Astrocyte (in vitro differentiated cells and primary cell): ENCODE data around the gene MAN2A1. TPM values are rescaled to one million over a fixed set of nuclear protein-coding genes. Genes with fewer than 3 reads are reported as not detected.
A peak's percentile ranks its signal among the peaks of the same experiment; 100 is the strongest.

ENCODE experiments used
- DNase-seq: peaks from one replicate; pipeline ENCODE4 v3.0.0-alpha.2; 2010; ENCODE audit warnings: low read depth
- FAIRE-seq: peaks from 2 replicates; lab custom pipeline; 2011; peaks lifted over from hg19 to GRCh38; lab: Jason Lieb, UNC
- H2AFZ ChIP-seq: 2 replicates; pipeline ENCODE4 v1.6.0; 2012; ENCODE audit warnings: low read depth, low read length, inconsistent platforms
- H3K27ac ChIP-seq: 2 replicates; pipeline ENCODE4 v1.5.1; 2011; ENCODE audit warnings: low read depth, low read length, inconsistent platforms
- H3K27me3 ChIP-seq: 2 replicates; pipeline ENCODE4 v1.6.0; 2011; ENCODE audit warnings: low read length, inconsistent platforms; ENCODE audit not compliant: insufficient read depth
- H3K36me3 ChIP-seq: 2 replicates; pipeline ENCODE4 v1.5.1; 2011; ENCODE audit warnings: low read length, inconsistent platforms; ENCODE audit not compliant: insufficient read depth
- H3K4me1 ChIP-seq: 2 replicates; pipeline ENCODE4 v1.5.1; 2011; ENCODE audit warnings: low read length, inconsistent platforms; ENCODE audit not compliant: insufficient read depth
- H3K4me2 ChIP-seq: 2 replicates; pipeline ENCODE4 v1.6.0; 2012; ENCODE audit warnings: low read length, inconsistent platforms
- H3K4me3 ChIP-seq: 2 replicates; pipeline ENCODE4 v1.5.1; 2011; ENCODE audit warnings: low read depth, mild to moderate bottlenecking, low read length, inconsistent platforms; ENCODE audit not compliant: insufficient read depth
- H3K79me2 ChIP-seq: 2 replicates; pipeline ENCODE4 v1.6.0; 2012; ENCODE audit warnings: mild to moderate bottlenecking, low read length, inconsistent platforms; ENCODE audit not compliant: insufficient read depth
- H3K9ac ChIP-seq: 2 replicates; pipeline ENCODE4 v1.6.0; 2012; ENCODE audit warnings: mild to moderate bottlenecking, low read length, inconsistent platforms
- H3K9me3 ChIP-seq: 2 replicates; pipeline ENCODE4 v1.5.1; 2012; ENCODE audit warnings: low read depth, mild to moderate bottlenecking, low read length, inconsistent platforms; ENCODE audit not compliant: insufficient read depth
- H4K20me1 ChIP-seq: 2 replicates; pipeline ENCODE4 v1.6.0; 2012; ENCODE audit warnings: low read length, inconsistent platforms; ENCODE audit not compliant: insufficient read depth
- H3K27ac Mint-ChIP-seq: one replicate; pipeline ENCODE4 v1.8.0; 2021; ENCODE audit warnings: mild to moderate bottlenecking, mixed read lengths; ENCODE audit not compliant: unreplicated experiment
- H3K27me3 Mint-ChIP-seq: one replicate; pipeline ENCODE4 v1.8.0; 2021; ENCODE audit warnings: low read depth, mixed read lengths; ENCODE audit not compliant: unreplicated experiment
- H3K36me3 Mint-ChIP-seq: one replicate; pipeline ENCODE4 v1.8.0; 2021; ENCODE audit warnings: low read depth, mixed read lengths; ENCODE audit not compliant: unreplicated experiment
- H3K4me1 Mint-ChIP-seq: one replicate; pipeline ENCODE4 v1.8.0; 2021; ENCODE audit warnings: low read depth, mixed read lengths; ENCODE audit not compliant: unreplicated experiment
- H3K4me3 Mint-ChIP-seq: one replicate; pipeline ENCODE4 v1.8.0; 2021; ENCODE audit warnings: mild to moderate bottlenecking, moderate library complexity, mixed read lengths; ENCODE audit not compliant: unreplicated experiment
- H3K9me3 Mint-ChIP-seq: one replicate; pipeline ENCODE4 v1.8.0; 2021; ENCODE audit warnings: mild to moderate bottlenecking, mixed read lengths; ENCODE audit not compliant: unreplicated experiment
- EZH2 ChIP-seq: IDR thresholded peaks from 2 replicates; pipeline ENCODE4 v1.6.1; 2012; ENCODE audit warnings: mild to moderate bottlenecking, low read length, inconsistent platforms; ENCODE audit not compliant: insufficient read depth
- total RNA-seq: library from RNA; stranded (reverse); gene quantifications from 2 replicates; pipeline ENCODE4 v1.2.1, GENCODE V29; 2021
- TF ChIP-seq, protein P1 (sequence below): IDR thresholded peaks from 2 replicates; pipeline ENCODE4 v1.5.1; 2011; ENCODE audit warnings: low read depth, mild to moderate bottlenecking, inconsistent platforms, low read length, moderate library complexity; ENCODE audit not compliant: insufficient read depth

MAN2A1 gene
- total RNA-seq, 1 donor from 2014 or later = 109 TPM

DNA sequence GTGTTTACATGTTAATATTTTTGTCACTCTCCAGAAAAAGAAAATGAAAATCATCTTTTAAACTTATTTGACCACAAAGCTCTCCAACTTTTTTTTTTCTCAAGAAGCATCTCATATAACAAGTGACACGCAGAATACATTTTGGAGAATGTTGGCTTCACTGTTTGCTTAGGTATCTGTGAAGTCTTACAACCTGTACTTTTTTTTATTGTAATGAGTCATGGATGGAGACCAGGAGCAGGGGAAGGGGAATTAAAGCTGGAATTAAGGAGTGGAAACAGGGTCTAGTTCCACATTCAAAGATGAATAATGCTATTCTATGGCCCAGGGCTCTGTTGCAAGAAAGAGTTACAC lies 211.9 kb downstream of the MAN2A1 start:
- Histone ChIP-seq H3K27me3 (no peaks in the 10 kb centered on the region), H3K4me1 (no peaks in the 10 kb centered on the region), H3K27ac (no peak overlapping the region), H4K20me1 (no peaks in the 10 kb centered on the region), H3K9ac (no peak overlapping the region), H3K9me3 (no peaks in the 10 kb centered on the region), H3K36me3 (no peaks in the 10 kb centered on the region), H3K4me3 (no peak overlapping the region), H3K79me2 (no peaks in the 10 kb centered on the region), H2AFZ (no peak overlapping the region), H3K4me2 (no peak overlapping the region)
- no peak for TF ChIP-seq EZH2
- TF ChIP-seq, protein P1, sequence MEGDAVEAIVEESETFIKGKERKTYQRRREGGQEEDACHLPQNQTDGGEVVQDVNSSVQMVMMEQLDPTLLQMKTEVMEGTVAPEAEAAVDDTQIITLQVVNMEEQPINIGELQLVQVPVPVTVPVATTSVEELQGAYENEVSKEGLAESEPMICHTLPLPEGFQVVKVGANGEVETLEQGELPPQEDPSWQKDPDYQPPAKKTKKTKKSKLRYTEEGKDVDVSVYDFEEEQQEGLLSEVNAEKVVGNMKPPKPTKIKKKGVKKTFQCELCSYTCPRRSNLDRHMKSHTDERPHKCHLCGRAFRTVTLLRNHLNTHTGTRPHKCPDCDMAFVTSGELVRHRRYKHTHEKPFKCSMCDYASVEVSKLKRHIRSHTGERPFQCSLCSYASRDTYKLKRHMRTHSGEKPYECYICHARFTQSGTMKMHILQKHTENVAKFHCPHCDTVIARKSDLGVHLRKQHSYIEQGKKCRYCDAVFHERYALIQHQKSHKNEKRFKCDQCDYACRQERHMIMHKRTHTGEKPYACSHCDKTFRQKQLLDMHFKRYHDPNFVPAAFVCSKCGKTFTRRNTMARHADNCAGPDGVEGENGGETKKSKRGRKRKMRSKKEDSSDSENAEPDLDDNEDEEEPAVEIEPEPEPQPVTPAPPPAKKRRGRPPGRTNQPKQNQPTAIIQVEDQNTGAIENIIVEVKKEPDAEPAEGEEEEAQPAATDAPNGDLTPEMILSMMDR = no peak
- DNase-seq = no peak
- H3K9me3 Mint-ChIP-seq = no peaks in the 10 kb centered on the region
- H3K36me3 Mint-ChIP-seq = no peaks in the 10 kb centered on the region
- H3K4me1 Mint-ChIP-seq = peaks cover 16% of the 10 kb centered on the region
- no peak overlapping the region for H3K27ac Mint-ChIP-seq
- H3K4me3 Mint-ChIP-seq = no peak overlapping the region
- no peak for FAIRE-seq
- no peaks in the 10 kb centered on the region for H3K27me3 Mint-ChIP-seq

GRCh38 chr5:109903061-109903460 lies 213.3 kb downstream of the MAN2A1 start:
- no peaks in the 10 kb centered on the region for H3K79me2 ChIP-seq
- TF ChIP-seq, protein P1 = no peak
- TF ChIP-seq EZH2 = no peak

GRCh38 chr5:109905906-109906305 lies 216.2 kb downstream of the MAN2A1 start:
- Histone ChIP-seq H3K4me2 (no peak overlapping the region), H3K79me2 (no peaks in the 10 kb centered on the region), H3K4me1 (peaks cover 9% of the 10 kb centered on the region), H3K36me3 (no peaks in the 10 kb centered on the region), H3K27me3 (no peaks in the 10 kb centered on the region), H3K9ac (no peak overlapping the region), H4K20me1 (no peaks in the 10 kb centered on the region), H3K9me3 (no peaks in the 10 kb centered on the region), H3K27ac (no peak overlapping the region), H3K4me3 (no peak overlapping the region), H2AFZ (no peak overlapping the region)
- Mint-ChIP-seq H3K4me1 (peaks cover 26% of the 10 kb centered on the region), H3K27me3 (no peaks in the 10 kb centered on the region), H3K4me3 (no peak overlapping the region), H3K9me3 (no peaks in the 10 kb centered on the region), H3K36me3 (peaks cover 2% of the 10 kb centered on the region), H3K27ac (no peak overlapping the region)
- no peak for FAIRE-seq
- peak; percentile 59 for DNase-seq
- no peak for TF ChIP-seq EZH2
- TF ChIP-seq, protein P1 = no peak

More at GRCh38 chr5:109903061-109903460, 213.3 kb downstream of the MAN2A1 start:
- no peak overlapping the region for H3K4me2 ChIP-seq
- Mint-ChIP-seq H3K9me3 (no peaks in the 10 kb centered on the region), H3K4me3 (no peak overlapping the region), H3K27ac (no peak overlapping the region), H3K4me1 (peaks cover 31% of the 10 kb centered on the region), H3K36me3 (peaks cover 2% of the 10 kb centered on the region), H3K27me3 (no peaks in the 10 kb centered on the region)
- H3K36me3 ChIP-seq = no peaks in the 10 kb centered on the region
- no peak overlapping the region for H3K4me3 ChIP-seq
- no peak overlapping the region for H2AFZ ChIP-seq
- no peaks in the 10 kb centered on the region for H3K9me3 ChIP-seq
- DNase-seq (no peak), FAIRE-seq (no peak)
- no peak overlapping the region for H3K27ac ChIP-seq
- no peaks in the 10 kb centered on the region for H3K27me3 ChIP-seq
- H3K4me1 ChIP-seq = peaks cover 9% of the 10 kb centered on the region
- H4K20me1 ChIP-seq = no peaks in the 10 kb centered on the region
- no peak overlapping the region for H3K9ac ChIP-seq
